Measurements from ENCODE around the gene TCF3. TPM values are rescaled to one million over a fixed set of nuclear protein-coding genes. Genes with fewer than 3 reads are reported as not detected.

The TCF3 gene
- total and polyA plus RNA-seq, 4 donors = 5.2 to 119 (median 12.8) TPM

DNA sequence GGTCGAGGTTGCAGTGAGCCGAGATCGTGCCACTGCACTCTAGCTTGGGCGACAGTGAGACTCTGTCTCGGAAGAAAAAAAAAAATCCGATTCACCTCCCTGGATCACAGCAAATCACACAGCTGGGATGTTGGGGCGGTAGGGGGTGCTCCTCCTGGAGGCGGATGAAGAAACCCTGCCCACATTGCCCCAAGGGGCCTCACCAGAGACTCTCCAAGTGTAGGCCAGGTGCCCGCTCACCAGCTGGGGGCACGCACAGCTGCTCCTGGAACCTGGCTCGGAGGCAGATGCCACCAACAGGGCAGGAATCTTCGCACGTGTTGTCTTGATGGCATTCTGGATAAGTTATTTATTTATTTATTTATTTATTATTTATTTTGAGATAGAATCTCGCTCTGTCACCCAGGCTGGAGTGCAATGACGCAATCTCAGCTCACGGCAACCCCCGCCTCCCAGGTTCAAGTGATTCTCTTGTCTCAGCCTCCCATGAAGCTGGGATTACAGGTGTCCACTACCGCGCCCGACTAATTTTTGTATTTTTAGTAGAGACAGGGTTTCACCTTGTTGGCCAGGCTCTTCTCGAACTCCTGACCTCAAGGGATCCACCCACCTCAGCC, 50.2 kb downstream of the TCF3 start:
- 94% methylated on average over 21 of the region's 21 CpGs for WGBS
- Histone ChIP-seq H3K36me3 (ENCODE audit: control insufficient read depth in 4 of 4, insufficient read depth in 3 of 4, low read depth in 1 of 4, low read length in 3 of 4) (peaks cover 7 to 19% (median 11%) of the 10 kb centered on the region in 4 donors), H3K27ac (ENCODE audit: low read depth in 1 of 2, low read length in 2 of 2) (no peak overlapping the region), H3K9me3 (ENCODE audit: control insufficient read depth in 4 of 4, low read length in 3 of 4) (no peaks in the 10 kb centered on the region), H3K27me3 (ENCODE audit: control insufficient read depth in 4 of 4, insufficient read depth in 4 of 4, low read length in 3 of 4) (no peaks in the 10 kb centered on the region), H3K4me1 (ENCODE audit: control insufficient read depth in 4 of 4, insufficient read depth in 4 of 4, low read length in 3 of 4) (peaks cover 5 to 26% (median 19%) of the 10 kb centered on the region in 4 donors), H3K9ac (ENCODE audit: low read depth in 1 of 2, low read length in 2 of 2) (no peak overlapping the region), H3K4me3 (ENCODE audit: low read depth in 1 of 3, low read length in 3 of 3) (no peak overlapping the region)
- no peak for TF ChIP-seq NR2F2 (IDR thresholded peaks at IDR 0.05)
- no peak for TF ChIP-seq FOXA1 (IDR thresholded peaks at IDR 0.05)
- TF ChIP-seq RAD21 (IDR thresholded peaks at IDR 0.05) = no peak
- TF ChIP-seq YY1 (IDR thresholded peaks at IDR 0.05) = no peak
- no peak for TF ChIP-seq FOXA2 (IDR thresholded peaks at IDR 0.05)
- TF ChIP-seq GABPA (IDR thresholded peaks at IDR 0.05 in 1 of 2, conservative IDR thresholded peaks at IDR 0.05 in 1 of 2) = no peak
- no peak for TF ChIP-seq JUND (IDR thresholded peaks at IDR 0.05)
- TF ChIP-seq TAF1 (conservative IDR thresholded peaks at IDR 0.05) = no peak
- no peak for TF ChIP-seq EGR1 (IDR thresholded peaks at IDR 0.05; ENCODE audit: low read depth in 2 of 2)
- no peak for TF ChIP-seq CTCF (IDR thresholded peaks at IDR 0.05; ENCODE audit: low read depth, low read length, missing input control)
- TF ChIP-seq HNF4G (IDR thresholded peaks at IDR 0.05) = no peak
- TF ChIP-seq SP1 (IDR thresholded peaks at IDR 0.05) = no peak
- TF ChIP-seq, protein P1, sequence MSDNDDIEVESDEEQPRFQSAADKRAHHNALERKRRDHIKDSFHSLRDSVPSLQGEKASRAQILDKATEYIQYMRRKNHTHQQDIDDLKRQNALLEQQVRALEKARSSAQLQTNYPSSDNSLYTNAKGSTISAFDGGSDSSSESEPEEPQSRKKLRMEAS (IDR thresholded peaks at IDR 0.05) = no peak
- no peak for TF ChIP-seq RXRA (IDR thresholded peaks at IDR 0.05)
- no peak for TF ChIP-seq HNF4A (conservative IDR thresholded peaks at IDR 0.05)
- no peak for DNase-seq (ENCODE audit: low spot score)

DNA sequence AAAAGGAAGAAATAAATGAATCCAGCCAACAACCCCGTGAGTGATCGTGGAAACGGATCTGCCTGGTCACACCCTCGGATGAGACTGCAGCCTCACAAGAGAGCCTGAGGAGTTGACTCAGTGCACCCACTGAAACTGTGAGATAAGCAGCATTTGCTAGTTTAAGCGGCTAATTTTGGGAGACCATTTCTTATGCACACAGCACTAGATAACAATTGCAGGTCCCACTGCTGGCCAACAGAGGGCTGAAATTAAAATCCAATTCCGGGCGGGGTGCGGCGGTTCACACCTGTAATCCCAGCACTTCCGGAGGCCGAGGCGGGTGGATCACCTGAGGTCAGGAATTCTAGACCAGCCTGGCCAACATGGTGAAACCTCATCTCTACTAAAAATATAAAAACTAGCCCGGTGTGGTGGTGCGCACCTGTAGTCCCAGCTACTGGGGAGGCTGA, 50.8 kb downstream of the TCF3 start:
- WGBS = 90% methylated on average over 14 of the region's 14 CpGs

More for the DNA sequence above, 50.8 kb downstream of the TCF3 start:
- Histone ChIP-seq H3K27me3 (ENCODE audit: control insufficient read depth in 4 of 4, insufficient read depth in 4 of 4, low read length in 3 of 4) (no peaks in the 10 kb centered on the region), H3K4me3 (ENCODE audit: low read depth in 1 of 3, low read length in 3 of 3) (no peak overlapping the region), H3K9ac (ENCODE audit: low read depth in 1 of 2, low read length in 2 of 2) (no peak overlapping the region), H3K9me3 (ENCODE audit: control insufficient read depth in 4 of 4, low read length in 3 of 4) (no peaks in the 10 kb centered on the region), H3K4me1 (ENCODE audit: control insufficient read depth in 4 of 4, insufficient read depth in 4 of 4, low read length in 3 of 4) (peaks cover 5 to 26% (median 19%) of the 10 kb centered on the region in 4 donors), H3K36me3 (ENCODE audit: control insufficient read depth in 4 of 4, insufficient read depth in 3 of 4, low read depth in 1 of 4, low read length in 3 of 4) (peaks cover 7 to 21% (median 12%) of the 10 kb centered on the region in 4 donors), H3K27ac (ENCODE audit: low read depth in 1 of 2, low read length in 2 of 2) (no peak overlapping the region)
- DNase-seq (ENCODE audit: low spot score) = no peak
- no peak for TF ChIP-seq RXRA (IDR thresholded peaks at IDR 0.05)
- no peak for TF ChIP-seq ATF3 (IDR thresholded peaks at IDR 0.05)
- TF ChIP-seq, protein P1 (IDR thresholded peaks at IDR 0.05) = no peak
- TF ChIP-seq YY1 (IDR thresholded peaks at IDR 0.05) = no peak
- no peak for TF ChIP-seq SP1 (IDR thresholded peaks at IDR 0.05)
- TF ChIP-seq NR2F2 (IDR thresholded peaks at IDR 0.05) = no peak
- no peak for TF ChIP-seq JUND (IDR thresholded peaks at IDR 0.05)
- TF ChIP-seq HNF4A (conservative IDR thresholded peaks at IDR 0.05) = no peak
- TF ChIP-seq REST (IDR thresholded peaks at IDR 0.05) = no peak
- no peak for TF ChIP-seq TAF1 (conservative IDR thresholded peaks at IDR 0.05)
- TF ChIP-seq HNF4G (IDR thresholded peaks at IDR 0.05) = no peak
- no peak for TF ChIP-seq FOXA2 (IDR thresholded peaks at IDR 0.05)
- no peak for TF ChIP-seq CTCF (IDR thresholded peaks at IDR 0.05; ENCODE audit: low read depth, low read length, missing input control)
- TF ChIP-seq, protein P2, sequence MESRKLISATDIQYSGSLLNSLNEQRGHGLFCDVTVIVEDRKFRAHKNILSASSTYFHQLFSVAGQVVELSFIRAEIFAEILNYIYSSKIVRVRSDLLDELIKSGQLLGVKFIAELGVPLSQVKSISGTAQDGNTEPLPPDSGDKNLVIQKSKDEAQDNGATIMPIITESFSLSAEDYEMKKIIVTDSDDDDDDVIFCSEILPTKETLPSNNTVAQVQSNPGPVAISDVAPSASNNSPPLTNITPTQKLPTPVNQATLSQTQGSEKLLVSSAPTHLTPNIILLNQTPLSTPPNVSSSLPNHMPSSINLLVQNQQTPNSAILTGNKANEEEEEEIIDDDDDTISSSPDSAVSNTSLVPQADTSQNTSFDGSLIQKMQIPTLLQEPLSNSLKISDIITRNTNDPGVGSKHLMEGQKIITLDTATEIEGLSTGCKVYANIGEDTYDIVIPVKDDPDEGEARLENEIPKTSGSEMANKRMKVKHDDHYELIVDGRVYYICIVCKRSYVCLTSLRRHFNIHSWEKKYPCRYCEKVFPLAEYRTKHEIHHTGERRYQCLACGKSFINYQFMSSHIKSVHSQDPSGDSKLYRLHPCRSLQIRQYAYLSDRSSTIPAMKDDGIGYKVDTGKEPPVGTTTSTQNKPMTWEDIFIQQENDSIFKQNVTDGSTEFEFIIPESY (IDR thresholded peaks at IDR 0.05) = no peak
- TF ChIP-seq GABPA (IDR thresholded peaks at IDR 0.05 in 1 of 2, conservative IDR thresholded peaks at IDR 0.05 in 1 of 2) = no peak
- TF ChIP-seq EGR1 (IDR thresholded peaks at IDR 0.05; ENCODE audit: low read depth in 2 of 2) = no peak
